IPS-20b (cell line): ENCODE measurements around the gene GFOD2.
"Not testable (repeated sequence)": the region's sequence is repeated elsewhere in the genome, so short reads cannot be mapped to it uniquely, and the experiment has no call there.

Experiments
- H3K27ac ChIP-seq: one replicate; pipeline ENCODE4 v1.5.1; 2013; ENCODE audit warnings: low read length
- H3K27me3 ChIP-seq: 2 replicates; pipeline ENCODE4 v1.6.1; 2013; ENCODE audit warnings: mild to moderate bottlenecking, low read length, inconsistent platforms; ENCODE audit not compliant: insufficient read depth
- H3K36me3 ChIP-seq: 2 replicates; pipeline ENCODE4 v1.6.1; 2013; ENCODE audit warnings: low read depth, mild to moderate bottlenecking, inconsistent platforms, low read length, moderate library complexity; ENCODE audit not compliant: insufficient read depth
- H3K4me1 ChIP-seq: 2 replicates; pipeline ENCODE4 v1.6.1; 2013; ENCODE audit warnings: mild to moderate bottlenecking, control low read depth, inconsistent platforms, low read length, moderate library complexity; ENCODE audit not compliant: insufficient read depth
- H3K4me3 ChIP-seq: 2 replicates; pipeline ENCODE4 v1.5.1; 2013; ENCODE audit warnings: mild to moderate bottlenecking, low read length, inconsistent platforms
- H3K9ac ChIP-seq: 2 replicates; pipeline ENCODE4 v1.6.1; 2013; ENCODE audit warnings: low read depth, mild to moderate bottlenecking, inconsistent platforms, low read length, moderate library complexity
- H3K9me3 ChIP-seq: 2 replicates; pipeline ENCODE4 v1.6.1; 2013; ENCODE audit warnings: mild to moderate bottlenecking, low read depth, low read length, inconsistent platforms; ENCODE audit not compliant: insufficient read depth

The GFOD2 gene

DNA sequence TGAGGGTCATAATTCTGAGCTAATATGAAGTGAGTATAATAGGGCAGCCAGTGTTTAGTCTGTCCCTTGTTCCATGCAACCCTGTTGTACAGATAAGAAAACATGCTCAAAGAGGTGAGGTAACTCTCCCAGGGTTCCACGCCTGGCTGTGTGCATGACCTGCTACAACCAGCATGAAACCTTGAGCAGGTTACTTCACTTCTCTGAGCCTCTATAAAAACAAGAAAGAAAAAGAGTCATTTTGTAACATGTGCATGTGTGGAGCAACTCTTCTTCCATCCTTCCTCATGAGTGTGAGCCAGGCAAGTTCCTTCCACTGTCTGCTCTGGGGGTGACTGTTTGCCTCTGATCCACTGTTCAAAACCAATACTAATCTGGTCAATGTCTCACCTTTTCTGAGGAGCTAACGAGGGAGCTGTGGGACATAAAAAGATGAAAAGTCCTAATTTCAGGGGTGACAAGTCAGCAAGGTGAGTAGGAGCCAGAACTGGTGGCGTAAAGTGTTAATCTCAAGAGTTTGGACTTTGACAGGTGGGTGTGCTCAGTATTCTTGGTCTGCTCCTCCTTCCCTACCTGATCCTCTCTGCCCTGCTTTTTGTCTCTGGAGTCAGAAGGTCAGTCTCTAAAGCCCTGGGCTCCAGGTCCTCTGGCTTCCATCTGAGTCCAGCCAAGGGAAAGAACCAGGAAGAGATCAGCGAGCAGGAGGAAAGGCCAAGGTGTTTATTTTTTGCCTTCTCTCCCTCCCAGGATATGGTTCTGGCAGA lies 21.5 kb downstream of the GFOD2 start:
- Histone ChIP-seq H3K27me3 (no peaks in the 10 kb centered on the region), H3K9ac (no peak overlapping the region), H3K27ac (no peak overlapping the region), H3K36me3 (0 out of 2 replicates have a peak, but pooled peaks cover 5% of the 10 kb centered on the region), H3K4me3 (no peak overlapping the region), H3K4me1 (no peaks in the 10 kb centered on the region), H3K9me3 (no peaks in the 10 kb centered on the region)

GRCh38 chr16:67694611-67695010 lies 24.5 kb downstream of the GFOD2 start:
- Histone ChIP-seq H3K4me3 (no peak overlapping the region), H3K27me3 (no peaks in the 10 kb centered on the region), H3K36me3 (peaks cover 5% of the 10 kb centered on the region; the same call in 1 of the 2 replicates), H3K9ac (no peak overlapping the region), H3K4me1 (no peaks in the 10 kb centered on the region), H3K9me3 (no peaks in the 10 kb centered on the region), H3K27ac (no peak overlapping the region)

DNA sequence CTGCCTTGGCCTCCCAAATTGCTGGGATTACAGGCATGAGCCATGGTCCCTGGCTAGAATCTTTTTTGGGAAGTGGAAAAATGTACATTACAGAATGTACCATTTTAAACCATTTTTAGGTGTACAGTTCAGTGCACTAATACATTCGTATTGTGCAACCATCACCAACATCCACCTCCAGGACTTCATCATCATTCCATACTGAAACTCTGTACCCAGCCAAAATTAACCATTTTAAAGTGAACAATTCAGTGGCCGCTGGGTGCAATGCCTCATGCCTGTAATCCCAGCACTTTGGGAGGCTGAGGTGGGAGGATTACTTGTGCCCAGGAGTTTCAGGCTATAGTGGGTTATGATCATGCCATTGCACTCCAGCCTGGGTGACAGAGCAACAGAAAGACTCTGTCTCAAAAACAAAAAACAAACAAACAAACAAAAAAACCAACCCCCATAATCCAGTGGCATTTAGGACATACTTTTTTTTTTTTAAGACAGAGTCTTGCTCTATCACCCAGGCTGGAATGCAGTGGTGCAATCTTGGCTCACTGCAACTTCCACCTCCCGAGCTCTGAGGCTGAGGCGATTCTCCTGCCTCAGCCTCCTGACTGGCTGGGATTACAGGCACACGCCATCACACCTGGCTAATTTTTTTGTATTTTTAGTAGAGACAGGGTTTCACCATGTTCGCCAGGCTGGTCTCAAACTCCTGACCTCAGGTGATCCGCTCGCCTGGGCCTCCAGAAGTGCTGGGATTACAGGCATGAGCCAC lies 25.4 kb downstream of the GFOD2 start:
- H3K36me3 ChIP-seq, H3K9me3 ChIP-seq, H3K27me3 ChIP-seq, H3K4me1 ChIP-seq, H3K4me3 ChIP-seq, H3K9ac ChIP-seq, H3K27ac ChIP-seq: not testable (repeated sequence)

- H3K9ac ChIP-seq: no peak overlapping the region
- H3K9me3 ChIP-seq: no peaks in the 10 kb centered on the region
- peaks cover 30% of the 10 kb centered on the region; the same call in 1 of the 2 replicates for H3K36me3 ChIP-seq
- H3K4me1 ChIP-seq: no peaks in the 10 kb centered on the region
- no peaks in the 10 kb centered on the region for H3K27me3 ChIP-seq
- no peak overlapping the region for H3K27ac ChIP-seq
- no peak overlapping the region for H3K4me3 ChIP-seq
These were observed 33.6 kb downstream of the GFOD2 start for GRCh38 chr16:67685388-67686112.

DNA sequence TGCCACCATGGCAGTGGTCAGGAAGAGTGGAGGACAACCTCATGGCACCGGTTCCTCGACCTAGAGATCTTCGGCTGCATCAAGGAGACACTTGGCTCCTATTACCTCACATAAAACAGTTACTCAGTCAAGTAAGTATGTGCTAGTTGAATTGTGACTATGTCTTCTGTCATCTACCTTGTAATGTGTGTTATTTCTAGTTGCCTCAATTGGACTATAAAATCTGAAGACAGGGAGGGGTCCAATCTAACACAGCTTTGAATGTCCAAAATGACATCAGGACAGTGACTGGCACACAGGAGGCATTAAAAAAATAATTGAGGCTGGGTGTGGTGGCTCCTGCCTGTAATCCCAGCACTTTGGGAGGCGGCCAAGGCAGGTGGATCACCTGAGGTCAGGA lies 35.3 kb downstream of the GFOD2 start:
- H3K27ac ChIP-seq: no peak overlapping the region
- no peaks in the 10 kb centered on the region for H3K27me3 ChIP-seq
- peaks cover 36% of the 10 kb centered on the region; the same call in 1 of the 2 replicates for H3K36me3 ChIP-seq
- H3K9ac ChIP-seq: no peak overlapping the region
- H3K4me1 ChIP-seq: no peaks in the 10 kb centered on the region
- H3K9me3 ChIP-seq: no peaks in the 10 kb centered on the region
- H3K4me3 ChIP-seq: no peak overlapping the region

GRCh38 chr16:67679935-67680897 lies 38.9 kb downstream of the GFOD2 start:
- no peak overlapping the region for H3K4me3 ChIP-seq
- no peak overlapping the region for H3K27ac ChIP-seq
- H3K9me3 ChIP-seq: no peaks in the 10 kb centered on the region
- no peaks in the 10 kb centered on the region for H3K27me3 ChIP-seq
- peaks cover 31% of the 10 kb centered on the region; the same call in 1 of the 2 replicates for H3K36me3 ChIP-seq
- no peaks in the 10 kb centered on the region for H3K4me1 ChIP-seq
- H3K9ac ChIP-seq: no peak overlapping the region

DNA sequence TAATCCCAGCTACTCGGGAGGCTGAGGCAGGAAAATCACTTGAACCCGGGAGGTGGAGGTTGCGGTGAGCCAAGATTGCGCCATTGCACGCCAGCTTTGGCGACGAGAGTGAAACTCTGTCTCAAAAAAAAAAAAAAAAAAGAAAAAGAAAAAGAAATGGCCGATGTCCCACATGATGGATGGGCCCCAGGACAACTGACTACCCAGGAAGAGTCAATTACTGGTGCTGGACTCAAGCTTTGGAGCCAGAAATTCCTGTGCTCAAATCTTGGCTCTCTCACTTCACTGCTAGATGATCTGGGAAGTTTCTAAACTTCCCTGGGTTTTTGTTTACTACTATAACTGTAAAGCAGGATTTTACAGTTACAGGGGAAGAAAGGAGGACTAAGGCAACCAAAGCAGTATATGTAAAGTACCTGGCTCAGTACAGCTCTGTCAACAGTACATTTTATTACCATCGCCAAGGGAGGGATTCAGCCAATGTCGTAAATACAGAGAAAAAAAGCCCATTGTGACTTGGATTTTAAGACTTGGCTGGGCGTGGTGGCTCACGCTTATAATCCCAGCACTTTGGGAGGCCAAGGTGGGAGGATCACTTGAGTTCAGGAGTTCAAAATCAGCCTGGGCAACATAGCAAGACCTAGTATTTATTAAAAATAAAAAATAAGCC lies 40.6 kb downstream of the GFOD2 start:
- Histone ChIP-seq H3K27ac (no peak overlapping the region), H3K36me3 (peaks cover 18% of the 10 kb centered on the region; the same call in 1 of the 2 replicates), H3K9ac (no peak overlapping the region), H3K9me3 (no peaks in the 10 kb centered on the region), H3K27me3 (no peaks in the 10 kb centered on the region), H3K4me3 (no peak overlapping the region), H3K4me1 (no peaks in the 10 kb centered on the region)

GRCh38 chr16:67677712-67678111 lies 41.4 kb downstream of the GFOD2 start:
- Histone ChIP-seq H3K27me3 (no peaks in the 10 kb centered on the region), H3K36me3 (peaks cover 13% of the 10 kb centered on the region; the same call in 1 of the 2 replicates), H3K9ac (no peak overlapping the region), H3K4me1 (no peaks in the 10 kb centered on the region), H3K4me3 (no peak overlapping the region), H3K27ac (no peak overlapping the region), H3K9me3 (no peaks in the 10 kb centered on the region)

GRCh38 chr16:67676939-67677338 lies 42.2 kb downstream of the GFOD2 start:
- Histone ChIP-seq H3K4me3 (no peak overlapping the region), H3K27ac (no peak overlapping the region), H3K9me3 (no peaks in the 10 kb centered on the region)

DNA sequence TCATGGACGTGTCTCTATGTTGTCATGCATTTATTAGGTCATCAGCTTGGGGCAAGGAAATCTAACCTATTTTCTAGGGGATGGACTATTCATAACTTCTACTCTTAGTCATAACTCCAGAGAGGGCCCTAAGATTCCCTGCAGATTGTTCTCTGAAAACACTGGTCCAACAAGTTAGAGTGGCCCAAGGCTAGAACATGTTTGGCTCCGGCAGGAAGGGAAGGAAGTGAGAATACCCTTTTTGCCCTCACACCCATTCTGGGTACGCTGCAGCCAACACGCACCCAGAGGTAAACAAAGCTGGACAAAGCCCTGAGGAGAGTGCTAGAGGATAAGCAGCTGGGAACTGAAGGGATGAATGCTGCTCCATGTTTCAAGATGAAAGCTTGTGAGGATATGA lies 42.6 kb downstream of the GFOD2 start:
- Histone ChIP-seq H3K9ac (no peak overlapping the region), H3K27ac (no peak overlapping the region), H3K4me3 (no peak overlapping the region), H3K9me3 (no peaks in the 10 kb centered on the region), H3K4me1 (no peaks in the 10 kb centered on the region), H3K27me3 (no peaks in the 10 kb centered on the region), H3K36me3 (peaks cover 13% of the 10 kb centered on the region; the same call in 1 of the 2 replicates)

More at GRCh38 chr16:67676939-67677338, 42.2 kb downstream of the GFOD2 start:
- H3K4me1 ChIP-seq: no peaks in the 10 kb centered on the region
- H3K36me3 ChIP-seq: peaks cover 13% of the 10 kb centered on the region; the same call in 1 of the 2 replicates
- H3K27me3 ChIP-seq: no peaks in the 10 kb centered on the region
- H3K9ac ChIP-seq: no peak overlapping the region
